Measurements from ENCODE around the gene SLC9A3. TPM values are rescaled to one million over a fixed set of nuclear protein-coding genes. Genes with fewer than 3 reads are reported as not detected.

The SLC9A3 gene
- total RNA-seq, 4 donors from 2014 or later = 0.29 to 3.9 (median 2.6) TPM

GRCh38 chr5:522899-523440, 1.3 kb downstream of the SLC9A3 start:
- intact Hi-C loops (cut with DNase I; ENCODE audit: low total_unique reads) = no loop called here
- TF ChIP-seq POLR2A (IDR thresholded peaks at IDR 0.05) (no peak), CTCF (IDR thresholded peaks at IDR 0.05) (no peak)
- no peak for DNase-seq
- no peaks in the 10 kb centered on the region for H3K36me3 ChIP-seq
- peaks cover 0 to 17% of the 10 kb centered on the region in 2 donors for H3K27me3 ChIP-seq
- no peak overlapping the region for H3K4me3 ChIP-seq
- H3K9me3 ChIP-seq = no peaks in the 10 kb centered on the region
- H3K4me1 ChIP-seq = peaks cover 0 to 13% of the 10 kb centered on the region in 2 donors
- no peak overlapping the region for H3K27ac ChIP-seq

- Histone ChIP-seq H3K36me3 (no peaks in the 10 kb centered on the region), H3K9me3 (no peaks in the 10 kb centered on the region), H3K27me3 (peaks cover 0 to 11% of the 10 kb centered on the region in 2 donors), H3K4me1 (peaks cover 0 to 13% of the 10 kb centered on the region in 2 donors), H3K27ac (no peak overlapping the region), H3K4me3 (no peak overlapping the region)
- no peak for TF ChIP-seq POLR2A (IDR thresholded peaks at IDR 0.05)
- no peak for TF ChIP-seq CTCF (IDR thresholded peaks at IDR 0.05)
- intact Hi-C loops (cut with DNase I; ENCODE audit: low total_unique reads) = no loop called here
- no peak for DNase-seq
Measured at GRCh38 chr5:522116-522515, 2.1 kb downstream of the SLC9A3 start.

- no peaks in the 10 kb centered on the region for H3K9me3 ChIP-seq
- DNase-seq = no peak
- peaks cover 0 to 11% of the 10 kb centered on the region in 2 donors for H3K27me3 ChIP-seq
- H3K27ac ChIP-seq = no peak overlapping the region
- H3K36me3 ChIP-seq = no peaks in the 10 kb centered on the region
- H3K4me1 ChIP-seq = peaks cover 0 to 13% of the 10 kb centered on the region in 2 donors
- TF ChIP-seq POLR2A (IDR thresholded peaks at IDR 0.05) = no peak
- no peak for TF ChIP-seq CTCF (IDR thresholded peaks at IDR 0.05)
- no peak overlapping the region for H3K4me3 ChIP-seq
- intact Hi-C loops (cut with DNase I; ENCODE audit: low total_unique reads) = no loop called here
Measured at GRCh38 chr5:521680-522079, 2.6 kb downstream of the SLC9A3 start.

GRCh38 chr5:520850-521226, 3.4 kb downstream of the SLC9A3 start:
- intact Hi-C loops (cut with DNase I; ENCODE audit: low total_unique reads) = no loop called here
- no peaks in the 10 kb centered on the region for H3K9me3 ChIP-seq
- no peak for DNase-seq
- H3K36me3 ChIP-seq = no peaks in the 10 kb centered on the region
- no peak overlapping the region for H3K27ac ChIP-seq
- H3K4me1 ChIP-seq = peaks cover 0 to 13% of the 10 kb centered on the region in 2 donors
- no peak overlapping the region for H3K4me3 ChIP-seq
- peaks cover 0 to 4% of the 10 kb centered on the region in 2 donors for H3K27me3 ChIP-seq
- TF ChIP-seq CTCF (IDR thresholded peaks at IDR 0.05) (no peak), POLR2A (IDR thresholded peaks at IDR 0.05) (no peak)

GRCh38 chr5:520196-520849, 3.9 kb downstream of the SLC9A3 start:
- Histone ChIP-seq H3K27ac (no peak overlapping the region), H3K27me3 (no peaks in the 10 kb centered on the region)
- no peak for DNase-seq

More at GRCh38 chr5:520196-520849, 3.9 kb downstream of the SLC9A3 start:
- Histone ChIP-seq H3K9me3 (no peaks in the 10 kb centered on the region), H3K4me3 (no peak overlapping the region), H3K36me3 (no peaks in the 10 kb centered on the region), H3K4me1 (peaks cover 0 to 13% of the 10 kb centered on the region in 2 donors)
- intact Hi-C loops (cut with DNase I; ENCODE audit: low total_unique reads) = no loop called here
- TF ChIP-seq CTCF (IDR thresholded peaks at IDR 0.05) (no peak), POLR2A (IDR thresholded peaks at IDR 0.05) (no peak)

All from uterus (tissue), 4 donors.